Sigmoid colon (tissue), 3 donors: ENCODE results near the gene PHF5A.

ENCODE experiments used
- CTCF ChIP-seq, 4 experiments: fragments of 450-650 bp in 3 of 4; fragments of 200-600 bp in 1 of 4; IDR thresholded peaks; one replicate each; pipeline ENCODE4 v1.5.1; 2016 to 2019; ENCODE audit warnings: antibody characterized with exemption in 4 of 4, mild to moderate bottlenecking in 3 of 4, moderate library complexity in 2 of 4
- POLR2A ChIP-seq, 2 donors: fragments of 450-650 bp; IDR thresholded peaks; one replicate each; pipeline ENCODE4 v1.6.1; 2016; ENCODE audit warnings: antibody characterized with exemption in 2 of 2, mild to moderate bottlenecking in 2 of 2, moderate library complexity in 2 of 2

GRCh38 chr22:41461901-41462300, 6.6 kb downstream of the PHF5A start:
- TF ChIP-seq CTCF (IDR thresholded peaks at IDR 0.05) (no peak), POLR2A (IDR thresholded peaks at IDR 0.05) (no peak)
